ENCODE measurements around the gene COPS4.
"Not testable (repeated sequence)": the region's sequence is repeated elsewhere in the genome, so short reads cannot be mapped to it uniquely, and the experiment has no call there.

COPS4 gene

GRCh38 chr4:82998898-82999297 is 36.1 kb upstream of the COPS4 start:
- Histone ChIP-seq H3K4me1 (ENCODE audit: control insufficient read depth in 1 of 2, insufficient read depth in 1 of 2, low read depth in 1 of 2, low read length in 1 of 2) (peaks cover 8 to 11% of the 10 kb centered on the region in 2 experiments), H3K27ac (peak overlapping the region; percentile 53), H3K4me3 (ENCODE audit: low read depth in 1 of 2, low read length in 1 of 2) (no peak overlapping the region), H3K9me3 (no peaks in the 10 kb centered on the region), H3K27me3 (no peaks in the 10 kb centered on the region), H3K36me3 (no peaks in the 10 kb centered on the region)
- TF ChIP-seq CTCF (IDR thresholded peaks at IDR 0.05), result no peak

GRCh38 chr4:83002329-83002728 is 32.7 kb upstream of the COPS4 start:
- Histone ChIP-seq H3K9me3 (no peaks in the 10 kb centered on the region), H3K36me3 (no peaks in the 10 kb centered on the region), H3K4me1 (ENCODE audit: control insufficient read depth in 1 of 2, insufficient read depth in 1 of 2, low read depth in 1 of 2, low read length in 1 of 2) (peaks cover 11% of the 10 kb centered on the region in 2 experiments), H3K27ac (no peak overlapping the region), H3K4me3 (ENCODE audit: low read depth in 1 of 2, low read length in 1 of 2) (no peak overlapping the region), H3K27me3 (no peaks in the 10 kb centered on the region)
- no peak for TF ChIP-seq CTCF (IDR thresholded peaks at IDR 0.05)

GRCh38 chr4:83003044-83003791 is 31.8 kb upstream of the COPS4 start:
- H3K9me3 ChIP-seq; H3K27me3 ChIP-seq; H3K27ac ChIP-seq; H3K36me3 ChIP-seq; H3K4me3 ChIP-seq (ENCODE audit: low read depth in 1 of 2, low read length in 1 of 2): not testable (repeated sequence)
- H3K4me1 ChIP-seq (ENCODE audit: control insufficient read depth in 1 of 2, insufficient read depth in 1 of 2, low read depth in 1 of 2, low read length in 1 of 2), result peaks cover 11% of the 10 kb centered on the region in 2 experiments

GRCh38 chr4:83009529-83009928 is 25.5 kb upstream of the COPS4 start:
- TF ChIP-seq CTCF (IDR thresholded peaks at IDR 0.05), result no peak
- H3K27me3 ChIP-seq, result no peaks in the 10 kb centered on the region
- H3K9me3 ChIP-seq, result no peaks in the 10 kb centered on the region
- peak overlapping the region; percentile 87 to 88 for H3K4me3 ChIP-seq (ENCODE audit: low read depth in 1 of 2, low read length in 1 of 2)
- no peaks in the 10 kb centered on the region for H3K36me3 ChIP-seq
- peak overlapping the region; percentile 95 for H3K27ac ChIP-seq
- H3K4me1 ChIP-seq (ENCODE audit: control insufficient read depth in 1 of 2, insufficient read depth in 1 of 2, low read depth in 1 of 2, low read length in 1 of 2), result peaks cover 38 to 43% of the 10 kb centered on the region in 2 experiments

GRCh38 chr4:83010111-83010521 is 24.9 kb upstream of the COPS4 start:
- H3K27me3 ChIP-seq, result no peaks in the 10 kb centered on the region
- H3K9me3 ChIP-seq, result no peaks in the 10 kb centered on the region
- no peaks in the 10 kb centered on the region for H3K36me3 ChIP-seq
- TF ChIP-seq CTCF (IDR thresholded peaks at IDR 0.05), result no peak
- H3K4me1 ChIP-seq (ENCODE audit: control insufficient read depth in 1 of 2, insufficient read depth in 1 of 2, low read depth in 1 of 2, low read length in 1 of 2), result peaks cover 38 to 43% of the 10 kb centered on the region in 2 experiments
- peak overlapping the region; percentile 87 to 88 for H3K4me3 ChIP-seq (ENCODE audit: low read depth in 1 of 2, low read length in 1 of 2)
- peak overlapping the region; percentile 95 for H3K27ac ChIP-seq

- peaks cover 38 to 43% of the 10 kb centered on the region in 2 experiments for H3K4me1 ChIP-seq (ENCODE audit: control insufficient read depth in 1 of 2, insufficient read depth in 1 of 2, low read depth in 1 of 2, low read length in 1 of 2)
- peak within 1 kb of the TSS; percentile 95 for H3K27ac ChIP-seq
- TF ChIP-seq CTCF (IDR thresholded peaks at IDR 0.05), result peak; percentile 28
- no peaks in the 10 kb centered on the region for H3K36me3 ChIP-seq
- H3K9me3 ChIP-seq, result no peaks in the 10 kb centered on the region
- peak within 1 kb of the TSS; percentile 87 to 88 for H3K4me3 ChIP-seq (ENCODE audit: low read depth in 1 of 2, low read length in 1 of 2)
- H3K27me3 ChIP-seq, result no peaks in the 10 kb centered on the region
Observed at GRCh38 chr4:83010522-83011318, 24.3 kb upstream of the COPS4 start, which contains the start of gene LIN54. Gene LIN54 (minus strand): TSS chr4:83010823. CDS start chr4:82984844, 25,979 bp downstream.

All from neutrophil (primary cell).